DND-41 (cell line): ENCODE results near the gene TCEA3.

Source experiments
- EZH2 ChIP-seq: IDR thresholded peaks from 3 replicates; pipeline ENCODE4 v1.6.1; 2012; ENCODE audit warnings: borderline replicate concordance, low read depth, mild to moderate bottlenecking, moderate library complexity, low read length, inconsistent platforms; ENCODE audit not compliant: severe bottlenecking
- TF ChIP-seq, protein P1 (sequence below): IDR thresholded peaks from 2 replicates; pipeline ENCODE4 v1.5.1; 2012; ENCODE audit warnings: borderline replicate concordance, low read length, moderate library complexity, mild to moderate bottlenecking; ENCODE audit not compliant: poor library complexity, severe bottlenecking; ENCODE audit errors: extremely low read depth

DNA sequence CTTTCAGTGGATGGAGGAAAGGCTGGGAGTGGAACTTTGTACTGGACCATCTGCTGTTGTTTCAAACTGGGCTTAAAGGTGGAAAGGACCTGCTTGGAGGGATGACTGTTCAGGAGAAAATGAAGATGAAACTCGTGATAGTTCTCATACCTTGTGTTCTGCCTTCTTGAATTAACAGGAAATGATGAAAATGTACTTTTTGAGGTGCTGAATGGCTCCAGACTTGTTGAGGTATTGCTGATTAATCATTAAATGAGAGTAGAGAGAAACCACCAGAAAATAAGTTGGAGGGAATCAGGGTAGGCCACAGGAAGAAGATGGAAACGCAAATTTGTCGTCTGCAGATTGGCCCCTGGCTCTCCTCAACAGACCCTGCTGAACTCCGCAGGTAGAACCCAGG lies 28.7 kb downstream of the TCEA3 start:
- TF ChIP-seq, protein P1, sequence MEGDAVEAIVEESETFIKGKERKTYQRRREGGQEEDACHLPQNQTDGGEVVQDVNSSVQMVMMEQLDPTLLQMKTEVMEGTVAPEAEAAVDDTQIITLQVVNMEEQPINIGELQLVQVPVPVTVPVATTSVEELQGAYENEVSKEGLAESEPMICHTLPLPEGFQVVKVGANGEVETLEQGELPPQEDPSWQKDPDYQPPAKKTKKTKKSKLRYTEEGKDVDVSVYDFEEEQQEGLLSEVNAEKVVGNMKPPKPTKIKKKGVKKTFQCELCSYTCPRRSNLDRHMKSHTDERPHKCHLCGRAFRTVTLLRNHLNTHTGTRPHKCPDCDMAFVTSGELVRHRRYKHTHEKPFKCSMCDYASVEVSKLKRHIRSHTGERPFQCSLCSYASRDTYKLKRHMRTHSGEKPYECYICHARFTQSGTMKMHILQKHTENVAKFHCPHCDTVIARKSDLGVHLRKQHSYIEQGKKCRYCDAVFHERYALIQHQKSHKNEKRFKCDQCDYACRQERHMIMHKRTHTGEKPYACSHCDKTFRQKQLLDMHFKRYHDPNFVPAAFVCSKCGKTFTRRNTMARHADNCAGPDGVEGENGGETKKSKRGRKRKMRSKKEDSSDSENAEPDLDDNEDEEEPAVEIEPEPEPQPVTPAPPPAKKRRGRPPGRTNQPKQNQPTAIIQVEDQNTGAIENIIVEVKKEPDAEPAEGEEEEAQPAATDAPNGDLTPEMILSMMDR, result no peak
- TF ChIP-seq EZH2, result no peak
